ENCODE results near the gene PLPPR5.
"Not testable (repeated sequence)": the region's sequence is repeated elsewhere in the genome, so short reads cannot be mapped to it uniquely, and the experiment has no call there.

The PLPPR5 gene

GRCh38 chr1:99004861-99005442 lies at the start of gene PLPPR5:
Gene PLPPR5, minus strand, starts transcription at chr1:99004861. Its CDS starts 190 bp downstream, at chr1:99004671.
- no peaks in the 10 kb centered on the region; the same call in 1 of the 2 replicates for H3K27me3 ChIP-seq (ENCODE audit: control insufficient read depth, insufficient read depth, low read length)
- no peaks in the 10 kb centered on the region for H3K9me3 ChIP-seq (ENCODE audit: control insufficient read depth, insufficient read depth, low read length)
- no peaks in the 10 kb centered on the region for H3K36me3 ChIP-seq (ENCODE audit: control insufficient read depth, insufficient read depth, low read length)
- peak within 1 kb of the TSS; percentile 93; the same call in 1 of the 2 replicates for H3K4me3 ChIP-seq (ENCODE audit: low read length)
- no peak within 1 kb of the TSS for H3K27ac ChIP-seq (ENCODE audit: low read length)
- WGBS (ENCODE audit: insufficient coverage, insufficient read length): no CpG with 5 or more reads among the region's 56 CpGs
- DNase-seq (ENCODE audit: low read depth, low spot score): no peak
- 0 out of 2 replicates have a peak, but pooled peaks cover 2% of the 10 kb centered on the region for H3K4me1 ChIP-seq (ENCODE audit: control insufficient read depth, insufficient read depth, low read length)

GRCh38 chr1:99051611-99052283 lies 47.1 kb upstream of the PLPPR5 start:
- Histone ChIP-seq H3K4me1 (ENCODE audit: control insufficient read depth, insufficient read depth, low read length) (no peaks in the 10 kb centered on the region), H3K9me3 (ENCODE audit: control insufficient read depth, insufficient read depth, low read length) (no peaks in the 10 kb centered on the region), H3K27me3 (ENCODE audit: control insufficient read depth, insufficient read depth, low read length) (no peaks in the 10 kb centered on the region), H3K4me3 (ENCODE audit: low read length) (no peak overlapping the region), H3K36me3 (ENCODE audit: control insufficient read depth, insufficient read depth, low read length) (no peaks in the 10 kb centered on the region), H3K27ac (ENCODE audit: low read length) (no peak overlapping the region)
- DNase-seq (ENCODE audit: low read depth, low spot score): no peak
- no CpG with 5 or more reads among the region's 10 CpGs for WGBS (ENCODE audit: insufficient coverage, insufficient read length)

- H3K36me3 ChIP-seq (ENCODE audit: control insufficient read depth, insufficient read depth, low read length): no peaks in the 10 kb centered on the region
- H3K27ac ChIP-seq (ENCODE audit: low read length): no peak overlapping the region
- DNase-seq (ENCODE audit: low read depth, low spot score): no peak
- no peak overlapping the region for H3K4me3 ChIP-seq (ENCODE audit: low read length)
- no peaks in the 10 kb centered on the region for H3K9me3 ChIP-seq (ENCODE audit: control insufficient read depth, insufficient read depth, low read length)
- H3K4me1 ChIP-seq (ENCODE audit: control insufficient read depth, insufficient read depth, low read length): no peaks in the 10 kb centered on the region
- H3K27me3 ChIP-seq (ENCODE audit: control insufficient read depth, insufficient read depth, low read length): no peaks in the 10 kb centered on the region
- no CpG with 5 or more reads among the region's 3 CpGs for WGBS (ENCODE audit: insufficient coverage, insufficient read length)
Observed at GRCh38 chr1:99049745-99050144, 45.1 kb upstream of the PLPPR5 start.

GRCh38 chr1:99036746-99037145 lies 32.1 kb upstream of the PLPPR5 start:
- not testable (repeated sequence) for H3K27ac ChIP-seq (ENCODE audit: low read length); H3K4me3 ChIP-seq (ENCODE audit: low read length); H3K4me1 ChIP-seq (ENCODE audit: control insufficient read depth, insufficient read depth, low read length); H3K9me3 ChIP-seq (ENCODE audit: control insufficient read depth, insufficient read depth, low read length); DNase-seq (ENCODE audit: low read depth, low spot score); H3K36me3 ChIP-seq (ENCODE audit: control insufficient read depth, insufficient read depth, low read length); H3K27me3 ChIP-seq (ENCODE audit: control insufficient read depth, insufficient read depth, low read length)
- whole genome bisulfite sequencing (ENCODE audit: insufficient coverage, insufficient read length): no CpG with 5 or more reads among the region's 5 CpGs

GRCh38 chr1:99018313-99018712 lies 13.7 kb upstream of the PLPPR5 start:
- WGBS (ENCODE audit: insufficient coverage, insufficient read length): no CpG with 5 or more reads among the region's 3 CpGs
- no peak for DNase-seq (ENCODE audit: low read depth, low spot score)
- Histone ChIP-seq H3K9me3 (ENCODE audit: control insufficient read depth, insufficient read depth, low read length) (no peaks in the 10 kb centered on the region), H3K27ac (ENCODE audit: low read length) (no peak overlapping the region), H3K27me3 (ENCODE audit: control insufficient read depth, insufficient read depth, low read length) (no peaks in the 10 kb centered on the region), H3K4me3 (ENCODE audit: low read length) (no peak overlapping the region), H3K4me1 (ENCODE audit: control insufficient read depth, insufficient read depth, low read length) (no peaks in the 10 kb centered on the region), H3K36me3 (ENCODE audit: control insufficient read depth, insufficient read depth, low read length) (no peaks in the 10 kb centered on the region)

- no CpG with 5 or more reads among the region's 2 CpGs for WGBS (ENCODE audit: insufficient coverage, insufficient read length)
Observed at GRCh38 chr1:99017655-99018054, 13.0 kb upstream of the PLPPR5 start.

GRCh38 chr1:99010679-99011078 lies 6.0 kb upstream of the PLPPR5 start:
- Histone ChIP-seq H3K9me3 (ENCODE audit: control insufficient read depth, insufficient read depth, low read length) (no peaks in the 10 kb centered on the region), H3K4me1 (ENCODE audit: control insufficient read depth, insufficient read depth, low read length) (0 out of 2 replicates have a peak, but pooled peaks cover under 1% of the 10 kb centered on the region), H3K4me3 (ENCODE audit: low read length) (no peak overlapping the region), H3K36me3 (ENCODE audit: control insufficient read depth, insufficient read depth, low read length) (no peaks in the 10 kb centered on the region), H3K27me3 (ENCODE audit: control insufficient read depth, insufficient read depth, low read length) (no peaks in the 10 kb centered on the region), H3K27ac (ENCODE audit: low read length) (no peak overlapping the region)
- DNase-seq (ENCODE audit: low read depth, low spot score): no peak
- no CpG with 5 or more reads among the region's 2 CpGs for WGBS (ENCODE audit: insufficient coverage, insufficient read length)

More at GRCh38 chr1:99017655-99018054, 13.0 kb upstream of the PLPPR5 start:
- H3K27ac ChIP-seq (ENCODE audit: low read length): no peak overlapping the region
- no peaks in the 10 kb centered on the region for H3K36me3 ChIP-seq (ENCODE audit: control insufficient read depth, insufficient read depth, low read length)
- no peak for DNase-seq (ENCODE audit: low read depth, low spot score)
- no peaks in the 10 kb centered on the region for H3K4me1 ChIP-seq (ENCODE audit: control insufficient read depth, insufficient read depth, low read length)
- no peaks in the 10 kb centered on the region for H3K9me3 ChIP-seq (ENCODE audit: control insufficient read depth, insufficient read depth, low read length)
- H3K4me3 ChIP-seq (ENCODE audit: low read length): no peak overlapping the region
- no peaks in the 10 kb centered on the region for H3K27me3 ChIP-seq (ENCODE audit: control insufficient read depth, insufficient read depth, low read length)

- no CpG with 5 or more reads among the region's 3 CpGs for WGBS (ENCODE audit: insufficient coverage, insufficient read length)
- DNase-seq (ENCODE audit: low read depth, low spot score): no peak
- no peaks in the 10 kb centered on the region; the same call in 1 of the 2 replicates for H3K27me3 ChIP-seq (ENCODE audit: control insufficient read depth, insufficient read depth, low read length)
- no peaks in the 10 kb centered on the region for H3K36me3 ChIP-seq (ENCODE audit: control insufficient read depth, insufficient read depth, low read length)
- H3K27ac ChIP-seq (ENCODE audit: low read length): no peak overlapping the region
- H3K4me1 ChIP-seq (ENCODE audit: control insufficient read depth, insufficient read depth, low read length): 0 out of 2 replicates have a peak, but pooled peaks cover 2% of the 10 kb centered on the region
- no peak overlapping the region for H3K4me3 ChIP-seq (ENCODE audit: low read length)
- no peaks in the 10 kb centered on the region for H3K9me3 ChIP-seq (ENCODE audit: control insufficient read depth, insufficient read depth, low read length)
Observed at GRCh38 chr1:99007366-99007765, 2.7 kb upstream of the PLPPR5 start.

GRCh38 chr1:99005537-99005942 lies 879 bp upstream of the PLPPR5 start:
- no peaks in the 10 kb centered on the region for H3K36me3 ChIP-seq (ENCODE audit: control insufficient read depth, insufficient read depth, low read length)
- H3K9me3 ChIP-seq (ENCODE audit: control insufficient read depth, insufficient read depth, low read length): no peaks in the 10 kb centered on the region
- H3K27ac ChIP-seq (ENCODE audit: low read length): no peak overlapping the region
- DNase-seq (ENCODE audit: low read depth, low spot score): no peak
- no peaks in the 10 kb centered on the region; the same call in 1 of the 2 replicates for H3K27me3 ChIP-seq (ENCODE audit: control insufficient read depth, insufficient read depth, low read length)
- H3K4me3 ChIP-seq (ENCODE audit: low read length): no peak overlapping the region
- H3K4me1 ChIP-seq (ENCODE audit: control insufficient read depth, insufficient read depth, low read length): 0 out of 2 replicates have a peak, but pooled peaks cover 2% of the 10 kb centered on the region
- no CpG with 5 or more reads among the region's 8 CpGs for WGBS (ENCODE audit: insufficient coverage, insufficient read length)

- Histone ChIP-seq H3K9me3 (ENCODE audit: control insufficient read depth, insufficient read depth, low read length) (no peaks in the 10 kb centered on the region), H3K36me3 (ENCODE audit: control insufficient read depth, insufficient read depth, low read length) (no peaks in the 10 kb centered on the region), H3K27me3 (ENCODE audit: control insufficient read depth, insufficient read depth, low read length) (no peaks in the 10 kb centered on the region; the same call in 1 of the 2 replicates), H3K4me3 (ENCODE audit: low read length) (peak overlapping the region; percentile 93; the same call in 1 of the 2 replicates), H3K4me1 (ENCODE audit: control insufficient read depth, insufficient read depth, low read length) (0 out of 2 replicates have a peak, but pooled peaks cover 2% of the 10 kb centered on the region), H3K27ac (ENCODE audit: low read length) (no peak overlapping the region)
- DNase-seq (ENCODE audit: low read depth, low spot score): no peak
- no CpG with 5 or more reads among the region's 66 CpGs for WGBS (ENCODE audit: insufficient coverage, insufficient read length)
Observed at GRCh38 chr1:99004254-99004860, 304 bp downstream of the PLPPR5 start.

Measured in iPS DF 6.9 (cell line).